GM12878 (cell line): ENCODE data around the gene THOC5. TPM values are rescaled to one million over a fixed set of nuclear protein-coding genes. Genes with fewer than 3 reads are reported as not detected.

Experiments
- ATAC-seq: fragments of 200-7000 bp; cut with Tn5 transposase; 3 replicates; pipeline ENCODE4 v1.9.1; 2020; ENCODE audit warnings: mild to moderate bottlenecking, moderate library complexity
- BruUV-seq: library from RNA; stranded (reverse); fragments of 400-500 nt; replicated peaks from 2 replicates; lab custom pipeline; 2021; lab: Mats Ljungman, UMichigan
- CTCF ChIA-PET: fragments of 300-600 bp; sonication (Branson Sonifier 250); formaldehyde crosslinking; extraction: SDS; loops from one replicate; lab custom pipeline; 2021; ENCODE audit warnings: inconsistent platforms; lab: Yijun Ruan, JAX
- POLR2A ChIA-PET: fragments of 350-600 bp; formaldehyde crosslinking; extraction: SDS; loops from one replicate; lab custom pipeline; 2021; ENCODE audit warnings: inconsistent platforms; lab: Charles Lee
- RAD21 ChIA-PET: fragments of 300-600 bp; sonication (Branson Sonifier 250); formaldehyde crosslinking; loops from one replicate; lab custom pipeline; 2023; ENCODE audit warnings: antibody characterized with exemption; ENCODE audit not compliant: unreplicated experiment; lab: Charles Lee
- SMC1A ChIA-PET: fragments of 300-600 bp; sonication (Branson Sonifier 250); formaldehyde crosslinking; loops from one replicate; lab custom pipeline; 2023; ENCODE audit not compliant: unreplicated experiment, uncharacterized antibody; lab: Charles Lee
- DNase-seq: peaks from one replicate; pipeline ENCODE4 v3.0.0-alpha.2; 2011; ENCODE audit warnings: low read depth, low spot score
- FAIRE-seq: peaks from 3 replicates; lab custom pipeline; 2011; peaks lifted over from hg19 to GRCh38; lab: Jason Lieb, UNC
- H2AFZ ChIP-seq: 2 replicates; pipeline ENCODE4 v1.6.0; 2011; ENCODE audit warnings: low read depth, low read length, control low read depth; ENCODE audit not compliant: control insufficient read depth
- H3K27ac ChIP-seq: 2 replicates; pipeline ENCODE4 v1.5.1; 2011; ENCODE audit warnings: control low read depth; ENCODE audit not compliant: control insufficient read depth, insufficient read depth
- H3K27me3 ChIP-seq, 2 experiments: replicated peaks in 1 of 2; 2 replicates each; pipeline versions ENCODE4 v1.6.0 to v1.6.1; 2011; ENCODE audit warnings: low read length in 1 of 2; ENCODE audit not compliant: control insufficient read depth in 2 of 2, insufficient read depth in 2 of 2
- H3K36me3 ChIP-seq, 2 experiments: 2 replicates each; pipeline ENCODE4 v1.5.1; 2011; ENCODE audit warnings: low read length in 1 of 2; ENCODE audit not compliant: control insufficient read depth in 2 of 2, insufficient read depth in 2 of 2
- H3K4me1 ChIP-seq: 2 replicates; pipeline ENCODE4 v1.6.1; 2011; ENCODE audit warnings: mild to moderate bottlenecking, low read length, moderate library complexity, mixed read lengths; ENCODE audit not compliant: control insufficient read depth, insufficient read depth
- H3K4me2 ChIP-seq: 2 replicates; pipeline ENCODE4 v1.6.0; 2011; ENCODE audit warnings: control low read depth; ENCODE audit not compliant: control insufficient read depth, insufficient read depth
- H3K4me3 ChIP-seq: fragments of 200-600 bp; sonication (generic); 2 replicates; pipeline ENCODE4 v1.5.1; 2016
- H3K79me2 ChIP-seq: 2 replicates; pipeline ENCODE4 v1.6.0; 2011; ENCODE audit warnings: low read length; ENCODE audit not compliant: control insufficient read depth, insufficient read depth
- H3K9ac ChIP-seq: 2 replicates; pipeline ENCODE4 v1.8.0; 2011; ENCODE audit warnings: low read length, control low read depth, mixed read lengths; ENCODE audit not compliant: control insufficient read depth, insufficient read depth
- H3K9me3 ChIP-seq: replicated peaks from 3 replicates; pipeline ENCODE4 v1.5.1; 2011; ENCODE audit warnings: mild to moderate bottlenecking, low read length; ENCODE audit not compliant: control insufficient read depth, insufficient read depth
- H4K20me1 ChIP-seq: 2 replicates; pipeline ENCODE4 v1.6.0; 2011; ENCODE audit not compliant: control insufficient read depth, insufficient read depth
- BHLHE40 ChIP-seq, 2 experiments: fragments of 450-650 bp in 1 of 2; IDR thresholded peaks; 2 replicates each; pipeline ENCODE4 v1.6.1; 2011 to 2017; ENCODE audit warnings: low read depth in 2 of 2, borderline replicate concordance in 1 of 2, improper control_type of control experiment in 1 of 2, low read length in 1 of 2, mild to moderate bottlenecking in 1 of 2
- GABPA ChIP-seq: IDR thresholded peaks from 2 replicates; pipeline ENCODE4 v1.6.1; 2014; ENCODE audit warnings: antibody characterized with exemption, low read depth, mild to moderate bottlenecking, inconsistent platforms
- HDAC2 ChIP-seq: fragments of 200-600 bp; sonication (generic); IDR thresholded peaks from 2 replicates; pipeline ENCODE4 v1.6.1; 2017
- HDGF ChIP-seq: fragments of 450-650 bp; IDR thresholded peaks from 2 replicates; pipeline ENCODE4 v1.6.1; 2016; ENCODE audit warnings: antibody characterized with exemption
- HSF1 ChIP-seq: fragments of 150-350 bp; IDR thresholded peaks from 2 replicates; pipeline ENCODE4 v1.6.1; 2014; ENCODE audit warnings: mild to moderate bottlenecking, low read depth, low read length
- KDM1A ChIP-seq: fragments of 200-600 bp; sonication (generic); IDR thresholded peaks from 2 replicates; pipeline ENCODE4 v1.6.1; 2016; ENCODE audit warnings: borderline replicate concordance
- MEF2A ChIP-seq: IDR thresholded peaks from 2 replicates; pipeline ENCODE4 v1.6.1; 2011; ENCODE audit warnings: low read depth, mild to moderate bottlenecking, low read length, moderate library complexity; ENCODE audit not compliant: insufficient read depth
- NFIC ChIP-seq: IDR thresholded peaks from 2 replicates; pipeline ENCODE4 v1.6.1; 2012; ENCODE audit warnings: low read depth, mild to moderate bottlenecking, inconsistent platforms, low read length, moderate library complexity
- POLR2AphosphoS2 ChIP-seq: IDR thresholded peaks from 2 replicates; pipeline ENCODE4 v1.6.1; 2011; ENCODE audit warnings: low read depth, mild to moderate bottlenecking, low read length, improper control_type of control experiment, moderate library complexity
- REST ChIP-seq: IDR thresholded peaks from 2 replicates; pipeline ENCODE4 v1.6.1; 2012; ENCODE audit warnings: mild to moderate bottlenecking, low read depth, low read length
- RUNX3 ChIP-seq: IDR thresholded peaks from 2 replicates; pipeline ENCODE4 v1.6.1; 2012; ENCODE audit warnings: low read length, inconsistent platforms
- STAT1 ChIP-seq: fragments of 450-650 bp; conservative IDR thresholded peaks from 2 replicates; pipeline ENCODE4 v1.6.1; 2014; ENCODE audit warnings: antibody characterized with exemption, mild to moderate bottlenecking
- WRNIP1 ChIP-seq: IDR thresholded peaks from 2 replicates; pipeline ENCODE4 v1.6.1; 2011; ENCODE audit warnings: low read depth, low read length, improper control_type of control experiment, borderline replicate concordance
- WGBS: methylation state at CpG from one replicate; pipeline ENCODE4 v1.1.6; 2016; ENCODE audit warnings: low lambda C conversion rate; ENCODE audit not compliant: insufficient replicate concordance, insufficient coverage; ENCODE audit errors: missing lambda C conversion rate; 5-methylcytosine and 5-hydroxymethylcytosine counted together
- in situ Hi-C: fragments of 300-500 bp; cut with MboI; formaldehyde crosslinking; loops from 9 replicates; pipeline ENCODE4 v1.14.3; 2018; ENCODE audit warnings: mixed read lengths
- intact Hi-C: fragments of 100-400 bp; cut with micrococcal nuclease; formaldehyde crosslinking; loops from one replicate; pipeline ENCODE4 v1.14.2; 2022; ENCODE audit not compliant: unreplicated experiment
- polyA plus RNA-seq, 11 experiments: library from polyadenylated mRNA; depleted of rRNA in 4 of 11; unstranded in 6 of 11; stranded (reverse) in 5 of 11; fragments of >200 nt; fragmentation: Nextera tagmentation in 4 of 11; fragmentation: Illumina TruSeq in 1 of 11; extraction: Ambion mirVana in 4 of 11; extraction: Trizol in 1 of 11; gene quantifications; 1 replicate in 1 of 11; 2 replicates in 10 of 11; pipeline versions ENCODE4 v1.2.1 to v1.2.3, GENCODE V29; 2011 to 2016; ENCODE audit warnings: inconsistent platforms in 2 of 11, missing spikeins in 2 of 11, low read depth in 1 of 11
- total RNA-seq, 4 experiments: library from RNA; depleted of rRNA in 3 of 4; stranded (reverse); fragments of >200 nt in 3 of 4; fragmentation: Illumina TruSeq in 1 of 4; extraction: Trizol in 1 of 4; gene quantifications; 2 replicates each; pipeline versions ENCODE4 v1.2.1 to v1.2.3, GENCODE V29; 2013 to 2021

THOC5 gene
- total and polyA plus RNA-seq, 10 of the 15 experiments (the other 5 are each of a cell fraction or from before 2014, with no cell fraction given) = 20.9 to 44.9 (median 31.4) TPM

DNA sequence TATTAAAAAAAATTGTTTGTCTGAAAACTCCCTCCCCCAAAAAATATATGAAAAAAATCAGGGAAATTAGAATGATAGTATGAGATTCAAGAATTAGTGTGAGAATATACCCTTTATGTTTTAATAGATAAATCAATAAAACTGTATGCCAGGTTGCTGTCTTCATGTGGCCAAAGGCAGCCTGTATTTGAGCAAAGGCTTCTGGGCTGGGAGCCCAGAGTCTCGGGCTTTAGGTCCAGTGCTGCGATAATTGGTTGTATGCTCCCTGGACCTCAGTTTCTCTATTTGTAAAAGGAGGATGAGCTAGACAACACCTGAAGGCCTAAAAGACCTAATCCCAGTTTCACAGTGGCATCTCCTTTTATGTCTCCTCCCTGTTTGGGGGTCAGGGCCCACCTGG lies 29.8 kb downstream of the THOC5 start:
- POLR2A ChIA-PET = no interaction called here
- H3K36me3 ChIP-seq = peaks cover 26 to 34% of the 10 kb centered on the region in 2 experiments
- H3K4me1 ChIP-seq = no peaks in the 10 kb centered on the region
- DNase-seq = no peak
- TF ChIP-seq HDGF (no peak), NFIC (no peak), STAT1 (no peak), REST (no peak), HDAC2 (no peak), WRNIP1 (no peak), HSF1 (no peak), POLR2AphosphoS2 (no peak), BHLHE40 (IDR thresholded peaks at IDR 0.05; ENCODE audit: borderline replicate concordance in 1 of 2, low read depth in 2 of 2, low read length in 1 of 2) (no peak), GABPA (no peak), RUNX3 (no peak), KDM1A (no peak), MEF2A (no peak)
- H3K27me3 ChIP-seq = no peaks in the 10 kb centered on the region
- CTCF ChIA-PET = interaction anchor here (0.6 to 2.7 kb wide), 8 partner anchors 11 to 923 kb away, joined by 3 to 16 read pairs (median 3); partner anchors contain the start of gene AP1B1
- H4K20me1 ChIP-seq = no peaks in the 10 kb centered on the region
- H3K9ac ChIP-seq = no peak overlapping the region
- H3K79me2 ChIP-seq = no peaks in the 10 kb centered on the region
- intact Hi-C loops (loop anchor here (1.0 kb wide), 1 partner anchor 128 kb away; no protein-coding TSS in a partner anchor), in situ Hi-C loops (loop anchor here (5.0 kb wide), 1 partner anchor 126 kb away; no protein-coding TSS in a partner anchor)
- no peak for FAIRE-seq
- H3K4me2 ChIP-seq = no peak overlapping the region
- no TSS peak for BruUV-seq
- no peak for ATAC-seq
- H3K27ac ChIP-seq = no peak overlapping the region
- H3K9me3 ChIP-seq = no peaks in the 10 kb centered on the region
- SMC1A ChIA-PET = interaction anchor here (0.6 to 2.0 kb wide), 4 partner anchors 53 to 178 kb away, joined by 3 to 14 read pairs (median 6); no protein-coding TSS in a partner anchor
- RAD21 ChIA-PET = interaction anchor here (1.3 to 3.1 kb wide), 3 partner anchors 129 to 135 kb away, joined by 4 to 17 read pairs (median 4); partner anchors contain the start of gene AP1B1
- no peak overlapping the region for H3K4me3 ChIP-seq
- H2AFZ ChIP-seq = no peak overlapping the region
- WGBS = 97% methylated on average over 2 of the region's 2 CpGs
